Ishikawa (cell line): Measurements from ENCODE around the gene ARRB1.

ENCODE experiments used
- CEBPB ChIP-seq: IDR thresholded peaks from 2 replicates; pipeline ENCODE4 v1.6.1; 2012
- RAD21 ChIP-seq: IDR thresholded peaks from 2 replicates; pipeline ENCODE4 v1.6.1; 2012; ENCODE audit warnings: low read depth

DNA sequence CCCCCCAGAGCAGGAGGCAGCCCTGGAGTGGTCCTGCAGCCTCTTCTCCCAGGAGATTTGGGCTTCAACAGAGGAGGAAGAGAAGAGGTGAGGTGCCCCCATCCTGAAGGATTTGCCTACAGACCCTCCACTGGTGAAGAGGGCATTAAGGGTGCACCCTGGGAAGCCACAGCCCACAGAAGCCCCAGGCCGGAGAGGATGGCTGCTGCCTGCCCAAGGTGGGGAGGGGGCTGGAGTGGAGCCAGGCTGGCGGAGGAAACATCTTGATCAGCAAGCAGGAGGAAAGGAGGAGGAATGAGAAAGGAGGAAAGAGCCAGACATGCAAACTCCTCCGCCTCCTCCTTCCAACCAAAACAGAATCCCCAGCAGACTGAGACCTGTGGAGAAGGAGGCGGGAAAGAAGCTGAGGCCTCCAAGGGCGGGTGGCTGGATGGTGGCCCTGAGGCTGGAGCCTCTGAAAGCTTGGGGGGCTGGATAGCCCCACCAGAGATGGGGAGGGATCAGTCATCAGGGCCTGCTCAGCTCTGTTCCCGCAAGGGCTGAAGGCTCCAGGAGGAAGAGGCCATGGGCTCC lies 31.3 kb downstream of the ARRB1 start:
- TF ChIP-seq CEBPB (no peak), RAD21 (no peak)
